CD14-positive monocyte (primary cell): ENCODE measurements around the gene HOXB3. TPM values are rescaled to one million over a fixed set of nuclear protein-coding genes. Genes with fewer than 3 reads are reported as not detected.

Experiments used
- DNase-seq, 3 donors: peaks; one replicate each; pipeline ENCODE4 v3.0.0-alpha.2; 2011 to 2022
- H2AFZ ChIP-seq: 2 replicates; pipeline ENCODE4 v1.6.0; 2012; ENCODE audit warnings: mild to moderate bottlenecking, low read depth, low read length, inconsistent platforms; ENCODE audit not compliant: insufficient read depth, poor library complexity, severe bottlenecking
- H3K27ac ChIP-seq, 2 donors: 1 replicate in 1 of 2; 2 replicates in 1 of 2; pipeline ENCODE4 v1.5.1; 2012 to 2013; ENCODE audit warnings: low read length in 2 of 2, control low read depth in 1 of 2, inconsistent platforms in 1 of 2, low read depth in 1 of 2, mild to moderate bottlenecking in 1 of 2
- H3K27me3 ChIP-seq, 2 donors: one replicate each; pipeline versions ENCODE4 v1.6.0 to v1.6.1; 2011 to 2013; ENCODE audit warnings: low read length in 2 of 2; ENCODE audit not compliant: control insufficient read depth in 2 of 2, insufficient read depth in 2 of 2
- H3K36me3 ChIP-seq, 2 donors: replicated peaks in 1 of 2; 1 replicate in 1 of 2; 2 replicates in 1 of 2; pipeline versions ENCODE4 v1.5.1 to v1.6.1; 2012 to 2013; ENCODE audit warnings: low read length in 2 of 2, control low read depth in 1 of 2, inconsistent platforms in 1 of 2, mild to moderate bottlenecking in 1 of 2; ENCODE audit not compliant: insufficient read depth in 2 of 2, control insufficient read depth in 1 of 2
- H3K4me1 ChIP-seq, 2 donors: 1 replicate in 1 of 2; 2 replicates in 1 of 2; pipeline versions ENCODE4 v1.5.1 to v1.6.1; 2012 to 2013; ENCODE audit warnings: low read length in 2 of 2, control low read depth in 1 of 2, inconsistent platforms in 1 of 2, mild to moderate bottlenecking in 1 of 2, moderate library complexity in 1 of 2; ENCODE audit not compliant: insufficient read depth in 2 of 2, control insufficient read depth in 1 of 2
- H3K4me2 ChIP-seq: replicated peaks from 2 replicates; pipeline ENCODE3; 2012; ENCODE audit warnings: low read length, moderate library complexity, mild to moderate bottlenecking; ENCODE audit not compliant: poor library complexity, severe bottlenecking; ENCODE audit errors: extremely low read depth
- H3K4me3 ChIP-seq, 3 experiments: fragments of 200-600 bp in 1 of 3; sonication (generic) in 1 of 3; replicated peaks in 1 of 3; 1 replicate in 2 of 3; 2 replicates in 1 of 3; pipeline ENCODE4 v1.5.1; 2011 to 2013; ENCODE audit warnings: low read length in 3 of 3, mild to moderate bottlenecking in 3 of 3, control low read depth in 2 of 3, low read depth in 2 of 3, inconsistent platforms in 1 of 3, moderate library complexity in 1 of 3
- H3K79me2 ChIP-seq: 2 replicates; pipeline ENCODE4 v1.6.0; 2012; ENCODE audit warnings: mild to moderate bottlenecking, control low read depth, inconsistent platforms, low read length, moderate library complexity; ENCODE audit not compliant: insufficient read depth
- H3K9ac ChIP-seq: 2 replicates; pipeline ENCODE4 v1.6.0; 2017; ENCODE audit warnings: low read length, mild to moderate bottlenecking; ENCODE audit not compliant: insufficient read depth, poor library complexity, severe bottlenecking
- H3K9me3 ChIP-seq, 2 donors: replicated peaks in 1 of 2; 1 replicate in 1 of 2; 2 replicates in 1 of 2; pipeline versions ENCODE4 v1.5.1 to v1.6.1; 2012 to 2013; ENCODE audit warnings: low read length in 2 of 2, control low read depth in 1 of 2; ENCODE audit not compliant: control insufficient read depth in 1 of 2, insufficient read depth in 1 of 2
- H4K20me1 ChIP-seq: 2 replicates; pipeline ENCODE4 v1.6.0; 2012; ENCODE audit warnings: mild to moderate bottlenecking, low read length, control low read depth, moderate library complexity; ENCODE audit not compliant: insufficient read depth
- H3K27ac Mint-ChIP-seq, 7 donors: one replicate each; pipeline ENCODE4 v1.8.0; 2020; ENCODE audit warnings: mild to moderate bottlenecking in 7 of 7, mixed read lengths in 7 of 7, moderate library complexity in 6 of 7, inconsistent platforms in 2 of 7
- H3K27me3 Mint-ChIP-seq, 3 donors: one replicate each; pipeline ENCODE4 v1.8.0; 2021 to 2022; ENCODE audit warnings: low read depth in 3 of 3, mild to moderate bottlenecking in 3 of 3, mixed read lengths in 3 of 3, moderate library complexity in 3 of 3, inconsistent platforms in 1 of 3
- H3K36me3 Mint-ChIP-seq, 2 donors: one replicate each; pipeline ENCODE4 v1.8.0; 2020; ENCODE audit warnings: mixed read lengths in 2 of 2, inconsistent platforms in 1 of 2, mild to moderate bottlenecking in 1 of 2
- H3K4me1 Mint-ChIP-seq: one replicate; pipeline ENCODE4 v1.8.0; 2020; ENCODE audit warnings: mild to moderate bottlenecking, mixed read lengths
- H3K4me3 Mint-ChIP-seq, 2 donors: one replicate each; pipeline ENCODE4 v1.8.0; 2020; ENCODE audit warnings: mild to moderate bottlenecking in 2 of 2, mixed read lengths in 2 of 2, moderate library complexity in 1 of 2
- H3K9me3 Mint-ChIP-seq, 7 donors: one replicate each; pipeline ENCODE4 v1.8.0; 2020 to 2022; ENCODE audit warnings: mixed read lengths in 7 of 7, mild to moderate bottlenecking in 6 of 7, moderate library complexity in 6 of 7, inconsistent platforms in 2 of 7
- CTCF ChIP-seq: fragments of 200-600 bp; IDR thresholded peaks from one replicate; pipeline ENCODE4 v1.8.0; 2022; ENCODE audit warnings: antibody characterized with exemption, mild to moderate bottlenecking
- WGBS: methylation state at CpG from one replicate; pipeline ENCODE4 v1.1.5; 2013; ENCODE audit warnings: missing lambda C conversion rate; ENCODE audit not compliant: insufficient coverage; 5-methylcytosine and 5-hydroxymethylcytosine counted together
- intact Hi-C, 2 donors: fragments of 100-400 bp; cut with micrococcal nuclease; formaldehyde crosslinking; loops; one replicate each; pipeline versions ENCODE4 v1.15.0 to v1.15.1; 2023
- polyA plus RNA-seq, 3 donors: library from polyadenylated mRNA; depleted of rRNA in 1 of 3; unstranded in 2 of 3; stranded (reverse) in 1 of 3; fragments of 300-500 nt in 2 of 3; fragments of >200 nt in 1 of 3; fragmentation: Illumina TruSeq in 2 of 3; gene quantifications; 1 replicate in 2 of 3; 2 replicates in 1 of 3; pipeline ENCODE4 v1.2.3, GENCODE V29; 2012 to 2021

HOXB3 gene
- polyA plus RNA-seq, 3 donors = 0.56 TPM; not detected in 2

- intact Hi-C loops = no loop called here
- H3K4me2 ChIP-seq = no peak overlapping the region
- no peak overlapping the region for H3K4me3 ChIP-seq
- Mint-ChIP-seq H3K4me3 (peak overlapping the region in 1 of 2 donors; percentile 76), H3K9me3 (peaks cover 0 to 14% (median 11%) of the 10 kb centered on the region in 7 donors), H3K27me3 (peaks cover 91 to 98% (median 98%) of the 10 kb centered on the region in 3 donors), H3K4me1 (peaks cover 8% of the 10 kb centered on the region), H3K27ac (no peak overlapping the region), H3K36me3 (peaks cover 0 to 3% of the 10 kb centered on the region in 2 donors)
- H3K9ac ChIP-seq = no peak overlapping the region
- TF ChIP-seq CTCF = no peak
- no peak overlapping the region for H2AFZ ChIP-seq
- peaks cover 4 to 7% of the 10 kb centered on the region in 2 donors for H3K4me1 ChIP-seq
- H3K9me3 ChIP-seq = peaks cover 0 to 2% of the 10 kb centered on the region in 2 donors
- H4K20me1 ChIP-seq = no peaks in the 10 kb centered on the region
- H3K79me2 ChIP-seq = no peaks in the 10 kb centered on the region
- no peak for DNase-seq
- 100% methylated on average over 1 of the region's 15 CpGs for WGBS
- H3K27ac ChIP-seq = no peak overlapping the region
- no peaks in the 10 kb centered on the region for H3K36me3 ChIP-seq
- peaks cover 63 to 100% of the 10 kb centered on the region in 2 donors for H3K27me3 ChIP-seq
Measured at GRCh38 chr17:48630009-48630924, 40.2 kb upstream of the HOXB3 start.

- H3K79me2 ChIP-seq = no peaks in the 10 kb centered on the region
- peaks cover 5 to 13% of the 10 kb centered on the region in 2 donors for H3K4me1 ChIP-seq
- peaks cover 8% of the 10 kb centered on the region for H3K4me1 Mint-ChIP-seq
- no peak overlapping the region for H3K4me3 ChIP-seq
- peaks cover 0 to 3% of the 10 kb centered on the region in 2 donors for H3K36me3 Mint-ChIP-seq
- peaks cover 0 to 15% (median 8%) of the 10 kb centered on the region in 7 donors for H3K9me3 Mint-ChIP-seq
- H2AFZ ChIP-seq = no peak overlapping the region
- peaks cover 62 to 100% of the 10 kb centered on the region in 2 donors for H3K27me3 ChIP-seq
- peaks cover 86 to 98% (median 94%) of the 10 kb centered on the region in 3 donors for H3K27me3 Mint-ChIP-seq
- DNase-seq = no peak
- no peaks in the 10 kb centered on the region for H3K36me3 ChIP-seq
- H3K9me3 ChIP-seq = peaks cover 0 to 6% of the 10 kb centered on the region in 2 donors
- no peak overlapping the region for H3K27ac ChIP-seq
- no peaks in the 10 kb centered on the region for H4K20me1 ChIP-seq
- no peak for TF ChIP-seq CTCF
- 94% methylated on average over 5 of the region's 5 CpGs for WGBS
- H3K9ac ChIP-seq = no peak overlapping the region
- peak overlapping the region in 1 of 2 donors; percentile 69 for H3K4me3 Mint-ChIP-seq
- intact Hi-C loops = no loop called here
- no peak overlapping the region for H3K27ac Mint-ChIP-seq
- H3K4me2 ChIP-seq = no peak overlapping the region
Measured at GRCh38 chr17:48629411-48629759, 39.3 kb upstream of the HOXB3 start.
